ENCODE data around the gene AKAP8L.

AKAP8L gene, protein sequence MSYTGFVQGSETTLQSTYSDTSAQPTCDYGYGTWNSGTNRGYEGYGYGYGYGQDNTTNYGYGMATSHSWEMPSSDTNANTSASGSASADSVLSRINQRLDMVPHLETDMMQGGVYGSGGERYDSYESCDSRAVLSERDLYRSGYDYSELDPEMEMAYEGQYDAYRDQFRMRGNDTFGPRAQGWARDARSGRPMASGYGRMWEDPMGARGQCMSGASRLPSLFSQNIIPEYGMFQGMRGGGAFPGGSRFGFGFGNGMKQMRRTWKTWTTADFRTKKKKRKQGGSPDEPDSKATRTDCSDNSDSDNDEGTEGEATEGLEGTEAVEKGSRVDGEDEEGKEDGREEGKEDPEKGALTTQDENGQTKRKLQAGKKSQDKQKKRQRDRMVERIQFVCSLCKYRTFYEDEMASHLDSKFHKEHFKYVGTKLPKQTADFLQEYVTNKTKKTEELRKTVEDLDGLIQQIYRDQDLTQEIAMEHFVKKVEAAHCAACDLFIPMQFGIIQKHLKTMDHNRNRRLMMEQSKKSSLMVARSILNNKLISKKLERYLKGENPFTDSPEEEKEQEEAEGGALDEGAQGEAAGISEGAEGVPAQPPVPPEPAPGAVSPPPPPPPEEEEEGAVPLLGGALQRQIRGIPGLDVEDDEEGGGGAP

DNA sequence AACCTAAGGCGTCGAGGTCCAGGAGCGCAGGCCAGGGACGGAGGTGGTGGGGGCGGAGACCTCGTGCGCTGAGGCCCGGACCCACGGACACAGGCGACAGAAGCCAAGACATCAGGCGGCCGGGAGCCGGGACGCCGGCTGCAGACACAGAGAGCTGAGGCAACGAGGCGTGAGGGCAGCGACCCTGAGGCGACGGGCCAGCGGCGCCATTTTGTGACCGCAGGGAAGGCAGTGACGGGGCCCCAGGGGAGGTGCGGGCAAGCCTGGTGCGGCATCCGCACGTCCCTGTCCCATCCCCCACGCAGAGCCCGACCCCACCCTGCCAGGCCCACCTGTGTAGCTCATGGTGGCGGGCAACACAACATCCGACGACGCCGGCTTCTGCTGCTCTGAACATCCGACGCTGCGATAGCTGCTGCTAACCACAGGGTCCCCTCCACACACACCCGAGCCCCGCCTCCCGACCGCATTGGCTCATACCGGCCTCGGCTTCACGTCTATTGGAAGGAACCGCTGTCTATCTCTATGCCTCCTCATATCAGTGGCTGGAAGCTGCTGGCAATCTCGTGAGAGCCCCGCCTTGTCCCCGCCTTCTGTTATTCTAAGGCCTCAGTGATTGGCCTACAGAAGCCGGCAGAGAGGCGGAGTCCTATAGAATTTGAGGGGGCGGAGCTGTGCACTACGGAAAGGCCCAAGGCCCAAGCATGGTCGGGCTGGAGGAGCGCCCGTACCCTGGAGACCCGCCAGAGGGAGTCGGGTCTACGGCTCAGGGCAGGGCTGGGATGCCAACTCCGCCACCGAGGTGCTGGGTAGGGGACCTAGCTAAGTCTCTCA, at the start of gene AKAP8L:
AKAP8L (minus strand) TSS at position 410 of the 834 bp plus-strand sequence; CDS start at position 345, 65 bp downstream.
- Histone ChIP-seq H2AFZ (ENCODE audit: low read length) (peak within 1 kb of the TSS; percentile 50; the same call in 1 of the 2 replicates), H4K20me1 (ENCODE audit: insufficient read depth, low read length, poor library complexity, severe bottlenecking) (peaks cover 42% of the 10 kb centered on the region)
- TF ChIP-seq EZH2phosphoT487 (IDR thresholded peaks at IDR 0.05; ENCODE audit: borderline replicate concordance) (no peak), CTCF (conservative IDR thresholded peaks at IDR 0.05; ENCODE audit: low read length) (peak; percentile 85)

GRCh38 chr19:15467734-15468214, 49.0 kb upstream of the AKAP8L start:
- Histone ChIP-seq H3K27me3 (ENCODE audit: insufficient read depth, low read length, poor library complexity, severe bottlenecking) (no peaks in the 10 kb centered on the region), H4K20me1 (ENCODE audit: insufficient read depth, low read length, poor library complexity, severe bottlenecking) (no peaks in the 10 kb centered on the region), H3K4me1 (ENCODE audit: insufficient read depth, low read length, poor library complexity, severe bottlenecking) (peaks cover 47% of the 10 kb centered on the region), H3K4me2 (ENCODE audit: low read depth, low read length, poor library complexity, severe bottlenecking) (peak overlapping the region; percentile 61), H3K4me3 (ENCODE audit: low read length, poor library complexity, severe bottlenecking) (peak overlapping the region; percentile 5), H3K9ac (ENCODE audit: low read depth, low read length, poor library complexity, severe bottlenecking) (no peak overlapping the region), H3F3A (ENCODE audit: low read depth) (peaks cover 16% of the 10 kb centered on the region; the same call in 1 of the 2 replicates), H3K9me3 (ENCODE audit: insufficient read depth, low read depth, low read length) (no peaks in the 10 kb centered on the region), H3K36me3 (ENCODE audit: insufficient read depth, low read length) (no peaks in the 10 kb centered on the region), H2AFZ (ENCODE audit: low read length) (no peak overlapping the region), H3K79me2 (ENCODE audit: insufficient read depth, low read length) (peaks cover 8% of the 10 kb centered on the region), H3K9me2 (replicated peaks; ENCODE audit: low read depth, low read length) (no peaks in the 10 kb centered on the region)
- TF ChIP-seq CTCF (conservative IDR thresholded peaks at IDR 0.05; ENCODE audit: low read length), result no peak
- TF ChIP-seq EZH2phosphoT487 (IDR thresholded peaks at IDR 0.05; ENCODE audit: borderline replicate concordance), result no peak

More for the DNA sequence above, at the start of gene AKAP8L:
- H3K4me2 ChIP-seq (ENCODE audit: low read depth, low read length, poor library complexity, severe bottlenecking), result peak within 1 kb of the TSS; percentile 97
- H3K79me2 ChIP-seq (ENCODE audit: insufficient read depth, low read length), result peaks cover 49% of the 10 kb centered on the region
- H3K4me1 ChIP-seq (ENCODE audit: insufficient read depth, low read length, poor library complexity, severe bottlenecking), result peaks cover 28% of the 10 kb centered on the region
- no peaks in the 10 kb centered on the region for H3F3A ChIP-seq (ENCODE audit: low read depth)
- H3K4me3 ChIP-seq (ENCODE audit: low read length, poor library complexity, severe bottlenecking), result peak within 1 kb of the TSS; percentile 99
- H3K9me2 ChIP-seq (replicated peaks; ENCODE audit: low read depth, low read length), result no peaks in the 10 kb centered on the region
- H3K9ac ChIP-seq (ENCODE audit: low read depth, low read length, poor library complexity, severe bottlenecking), result peak within 1 kb of the TSS; percentile 98
- peaks cover 19% of the 10 kb centered on the region; the same call in 1 of the 2 replicates for H3K36me3 ChIP-seq (ENCODE audit: insufficient read depth, low read length)
- H3K27me3 ChIP-seq (ENCODE audit: insufficient read depth, low read length, poor library complexity, severe bottlenecking), result peaks cover 4% of the 10 kb centered on the region
- H3K9me3 ChIP-seq (ENCODE audit: insufficient read depth, low read depth, low read length), result no peaks in the 10 kb centered on the region

Data from Loucy (cell line).